Fibroblast of mammary gland (primary cell): ENCODE measurements around the gene SMARCAL1.
"Not testable (repeated sequence)": the region's sequence is repeated elsewhere in the genome, so short reads cannot be mapped to it uniquely, and the experiment has no call there.

Source experiments
- DNase-seq: peaks from one replicate; pipeline ENCODE4 v3.0.0-alpha.2; 2010; ENCODE audit warnings: low read depth
- H3K4me3 ChIP-seq: 2 replicates; pipeline ENCODE4 v1.5.1; 2011; ENCODE audit warnings: low read depth, mild to moderate bottlenecking, low read length, moderate library complexity; ENCODE audit not compliant: control insufficient read depth
- TF ChIP-seq, protein P1 (sequence below): conservative IDR thresholded peaks from 2 replicates; pipeline ENCODE4 v1.5.1; 2011; ENCODE audit warnings: low read depth, low read length, inconsistent platforms; ENCODE audit not compliant: control insufficient read depth, insufficient read depth

SMARCAL1 gene

DNA sequence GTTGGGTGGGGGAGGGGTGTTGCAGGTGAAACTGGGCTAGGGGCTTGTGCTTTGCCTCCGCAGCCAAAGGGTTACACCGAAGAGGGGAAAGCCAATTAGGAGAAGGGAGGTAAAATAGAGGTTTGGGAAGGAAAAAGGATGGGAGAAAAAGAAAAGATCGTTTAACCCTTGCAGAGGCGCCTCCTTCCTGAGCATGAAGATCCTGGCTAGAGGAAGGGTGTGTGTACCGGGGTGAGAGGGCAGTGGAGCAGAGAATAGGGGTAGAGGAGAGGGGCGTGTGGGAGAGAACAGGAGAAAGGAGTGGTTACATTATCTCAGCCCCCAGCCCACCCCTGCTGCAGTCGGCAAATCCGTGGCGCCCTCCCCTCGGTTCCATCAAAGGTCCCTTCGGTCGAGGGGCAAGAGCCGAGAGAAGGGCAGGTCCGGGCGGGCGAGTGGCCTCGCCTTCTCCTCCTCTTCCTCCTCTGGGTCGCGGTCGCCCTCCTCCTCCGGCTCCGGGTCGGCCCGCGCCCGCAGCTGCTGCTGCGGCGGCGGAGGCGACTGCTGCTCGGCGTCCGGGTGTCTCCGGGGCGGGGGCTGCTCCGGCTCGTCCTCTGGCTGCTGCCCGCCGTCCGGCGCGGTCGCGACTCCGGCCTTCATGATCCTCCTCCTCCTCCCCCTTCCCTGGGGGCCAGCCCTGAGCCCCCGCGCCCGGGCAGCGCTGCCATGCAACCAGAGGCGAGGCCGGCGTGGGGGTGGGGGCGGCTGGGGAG lies 41.1 kb upstream of the SMARCAL1 start:
- DNase-seq = no peak
- TF ChIP-seq, protein P1, sequence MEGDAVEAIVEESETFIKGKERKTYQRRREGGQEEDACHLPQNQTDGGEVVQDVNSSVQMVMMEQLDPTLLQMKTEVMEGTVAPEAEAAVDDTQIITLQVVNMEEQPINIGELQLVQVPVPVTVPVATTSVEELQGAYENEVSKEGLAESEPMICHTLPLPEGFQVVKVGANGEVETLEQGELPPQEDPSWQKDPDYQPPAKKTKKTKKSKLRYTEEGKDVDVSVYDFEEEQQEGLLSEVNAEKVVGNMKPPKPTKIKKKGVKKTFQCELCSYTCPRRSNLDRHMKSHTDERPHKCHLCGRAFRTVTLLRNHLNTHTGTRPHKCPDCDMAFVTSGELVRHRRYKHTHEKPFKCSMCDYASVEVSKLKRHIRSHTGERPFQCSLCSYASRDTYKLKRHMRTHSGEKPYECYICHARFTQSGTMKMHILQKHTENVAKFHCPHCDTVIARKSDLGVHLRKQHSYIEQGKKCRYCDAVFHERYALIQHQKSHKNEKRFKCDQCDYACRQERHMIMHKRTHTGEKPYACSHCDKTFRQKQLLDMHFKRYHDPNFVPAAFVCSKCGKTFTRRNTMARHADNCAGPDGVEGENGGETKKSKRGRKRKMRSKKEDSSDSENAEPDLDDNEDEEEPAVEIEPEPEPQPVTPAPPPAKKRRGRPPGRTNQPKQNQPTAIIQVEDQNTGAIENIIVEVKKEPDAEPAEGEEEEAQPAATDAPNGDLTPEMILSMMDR = no peak
- H3K4me3 ChIP-seq = peak overlapping the region; percentile 59

DNA sequence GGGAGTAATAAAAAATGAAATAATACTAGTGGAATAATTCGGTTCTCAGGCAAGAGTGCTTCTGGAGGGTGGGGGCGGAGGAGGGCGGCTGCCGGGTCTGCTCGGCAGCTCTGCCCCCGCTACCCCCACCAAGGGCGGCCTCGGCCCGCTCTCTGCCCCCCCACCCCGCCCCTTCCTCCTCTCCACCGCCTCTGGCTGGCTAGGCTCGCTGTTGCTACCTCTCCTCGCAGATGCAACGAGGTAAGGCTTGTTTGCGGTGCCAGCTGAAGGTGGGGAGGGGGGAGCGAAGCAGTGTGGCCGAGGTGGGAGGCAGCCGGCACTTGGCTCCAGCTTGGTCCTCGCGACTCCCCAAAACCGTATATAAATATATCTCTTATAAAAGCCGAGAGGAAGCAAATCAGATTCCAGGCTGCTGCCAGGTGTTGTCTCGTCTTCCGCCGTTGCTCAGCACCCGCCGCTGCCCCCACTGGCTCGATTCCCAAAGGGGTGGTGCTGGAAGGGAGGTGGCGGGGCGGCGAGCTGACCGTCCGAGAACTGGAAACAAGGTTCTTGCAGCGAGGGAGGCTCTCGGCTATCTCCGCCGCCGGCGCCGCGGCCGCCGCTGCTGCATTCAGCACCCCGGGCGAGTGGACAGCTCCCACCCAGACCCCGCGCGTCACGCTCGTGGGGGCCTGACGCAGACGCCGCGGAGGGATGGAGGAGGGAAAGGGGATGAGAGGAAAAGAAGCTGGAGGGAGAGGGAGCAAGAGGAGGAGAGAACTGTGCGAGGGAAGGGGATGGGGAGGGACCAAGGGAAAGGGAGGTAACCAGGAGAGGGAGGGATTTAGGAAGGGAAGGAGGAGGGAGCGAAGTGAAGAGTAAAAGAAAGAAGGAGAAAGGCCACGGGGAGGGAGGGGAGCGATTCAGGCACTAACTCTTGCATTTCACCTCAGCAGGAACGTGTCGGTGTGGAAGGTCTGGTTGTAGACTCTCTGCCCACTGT lies 40.3 kb upstream of the SMARCAL1 start, which contains the start of gene MARCHF4:
TSS of gene MARCHF4 (minus strand) at position 763 of the 982 bp plus-strand sequence. CDS start 2,223 bp downstream, outside the sequence.
- H3K4me3 ChIP-seq = peak within 1 kb of the TSS; percentile 59
- DNase-seq = peak; percentile 72
- TF ChIP-seq, protein P1 = no peak

DNA sequence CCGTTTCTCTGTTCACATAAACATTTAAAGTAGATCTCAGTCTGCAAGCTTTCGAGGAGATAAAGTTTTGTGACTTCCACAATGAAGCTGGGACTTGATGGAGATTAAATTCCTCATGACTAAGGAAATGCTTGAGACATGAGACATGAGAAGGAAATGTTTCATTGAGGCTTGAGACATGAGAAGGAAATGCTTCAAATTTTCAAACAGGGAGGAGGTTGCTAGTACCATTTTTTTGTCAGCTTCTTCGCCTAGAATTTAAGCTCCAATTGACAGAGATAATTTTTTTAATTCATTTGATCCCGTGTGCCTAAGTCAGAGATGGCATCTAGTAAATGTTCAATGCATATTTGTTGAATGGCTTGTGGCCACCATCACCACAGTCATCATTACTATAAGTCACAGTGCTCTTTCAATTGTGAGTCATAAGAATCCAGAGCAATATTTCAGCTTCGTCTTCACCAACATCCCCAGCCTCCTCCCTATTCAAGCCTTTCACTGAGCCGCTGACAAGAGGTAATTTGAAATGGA lies 39.5 kb upstream of the SMARCAL1 start:
- peak overlapping the region; percentile 59 for H3K4me3 ChIP-seq
- TF ChIP-seq, protein P1 = no peak
- DNase-seq = peak; percentile 80

DNA sequence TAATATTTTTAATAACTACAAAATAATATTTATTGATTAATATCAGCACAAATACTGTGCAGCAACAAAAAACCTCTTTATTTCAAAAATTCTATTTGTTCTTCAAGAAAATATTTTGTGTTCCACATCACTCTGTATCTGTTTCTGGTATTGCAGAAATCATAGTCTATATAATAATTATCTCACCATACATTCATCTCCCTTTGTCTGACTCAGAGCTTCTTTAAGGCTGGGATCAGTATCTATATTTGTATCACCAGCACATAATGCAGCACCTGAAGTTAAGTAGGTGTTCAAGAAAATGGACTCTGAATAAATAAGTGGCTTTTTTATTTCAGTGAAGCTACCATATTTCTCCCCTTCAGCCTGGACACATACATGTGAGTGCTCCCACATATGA lies 38.4 kb upstream of the SMARCAL1 start:
- DNase-seq = no peak
- no peak overlapping the region for H3K4me3 ChIP-seq
- TF ChIP-seq, protein P1 = no peak

DNA sequence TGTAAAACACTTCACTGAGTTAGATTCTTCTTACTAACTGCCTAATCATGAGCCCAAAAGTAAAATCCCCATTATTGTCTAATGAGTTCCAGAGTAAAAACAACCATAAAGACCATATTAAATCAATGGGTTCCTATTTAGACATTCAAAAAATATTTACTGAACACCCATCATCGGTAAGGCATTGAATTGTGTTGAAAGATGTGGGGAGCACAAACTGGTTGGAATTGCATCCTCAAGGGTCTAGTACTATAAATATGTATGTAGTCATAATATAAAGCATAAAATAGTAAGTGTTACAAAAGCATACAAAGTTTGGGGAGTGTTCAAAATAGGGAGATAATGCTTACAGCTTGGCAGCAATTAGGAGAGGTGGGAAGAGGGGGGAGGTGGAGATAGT lies 37.0 kb upstream of the SMARCAL1 start:
- no peak overlapping the region for H3K4me3 ChIP-seq
- DNase-seq = no peak

DNA sequence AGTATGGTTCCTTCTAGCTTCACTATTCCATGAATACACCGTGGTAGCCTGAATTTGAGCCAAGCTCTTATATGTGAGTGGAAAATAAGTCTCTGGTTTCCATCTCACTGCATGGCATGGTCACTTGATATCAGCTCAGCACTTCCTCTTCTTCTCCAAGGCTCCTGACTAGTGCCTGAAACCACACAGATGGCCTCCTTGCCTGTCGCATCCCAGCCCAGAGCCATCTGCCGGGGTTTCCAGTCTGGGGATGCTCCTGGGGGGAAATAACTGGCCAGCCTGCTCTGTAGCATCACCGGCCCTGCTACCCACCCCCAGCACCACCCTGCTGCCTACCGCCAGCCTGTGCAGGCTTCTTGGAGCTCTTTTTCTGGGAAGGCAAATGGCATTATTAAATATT lies 32.3 kb upstream of the SMARCAL1 start:
- DNase-seq = no peak

More for the DNA sequence above, 37.0 kb upstream of the SMARCAL1 start:
- TF ChIP-seq, protein P1 = no peak

DNA sequence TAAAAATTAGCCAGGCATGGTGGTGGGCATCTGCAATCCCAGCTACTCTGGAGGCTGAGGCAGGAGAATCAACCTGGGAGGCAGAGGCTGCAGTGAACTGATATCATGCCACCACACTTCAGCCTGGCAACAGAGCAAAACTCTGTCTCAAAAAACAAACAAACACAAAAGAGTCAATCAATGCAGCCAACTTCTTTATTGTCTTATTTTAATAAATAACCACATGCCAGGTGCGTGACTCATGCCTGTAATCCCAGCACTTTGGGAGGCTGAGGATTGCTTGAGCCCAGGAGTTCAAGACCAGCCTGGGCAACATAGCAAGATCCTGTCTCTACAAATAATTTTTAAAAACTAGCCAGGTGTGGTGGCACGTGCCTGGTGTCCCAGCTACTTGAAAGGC lies 27.9 kb upstream of the SMARCAL1 start:
- DNase-seq, H3K4me3 ChIP-seq: not testable (repeated sequence)

More for the DNA sequence above, 32.3 kb upstream of the SMARCAL1 start:
- TF ChIP-seq, protein P1 = no peak
- H3K4me3 ChIP-seq = no peak overlapping the region
